CD4-positive, alpha-beta T cell (primary cell): ENCODE measurements around the gene CENPF. TPM values are rescaled to one million over a fixed set of nuclear protein-coding genes. Genes with fewer than 3 reads are reported as not detected.
A peak's percentile ranks its signal among the peaks of the same experiment; 100 is the strongest.

Source experiments
- ATAC-seq: fragments of 200-7000 bp; cut with Tn5 transposase; one replicate; pipeline ENCODE4 v1.10.0; 2022; ENCODE audit warnings: mild to moderate bottlenecking; ENCODE audit not compliant: poor library complexity
- CTCF ChIA-PET: fragments of 350-600 bp; sonication (Branson Sonifier 250); formaldehyde crosslinking; loops from one replicate; lab custom pipeline; 2021; ENCODE audit warnings: antibody characterized with exemption, inconsistent platforms; lab: Charles Lee
- POLR2A ChIA-PET: fragments of 350-600 bp; sonication (Branson Sonifier 250); formaldehyde crosslinking; loops from one replicate; lab custom pipeline; 2021; ENCODE audit warnings: antibody characterized with exemption, inconsistent platforms; lab: Charles Lee
- DNase-seq, 14 experiments: peaks; one replicate each; pipeline ENCODE4 v3.0.0-alpha.2; 2013 to 2020; ENCODE audit warnings: mixed read lengths in 2 of 14
- H3K27ac ChIP-seq, 2 donors: one replicate each; pipeline versions ENCODE4 v1.5.1 to v1.7.0; 2013; ENCODE audit warnings: low read length in 2 of 2, low read depth in 1 of 2, mild to moderate bottlenecking in 1 of 2
- H3K27me3 ChIP-seq, 2 experiments: 1 replicate in 1 of 2; 2 replicates in 1 of 2; pipeline versions ENCODE4 v1.6.1 to v1.7.0; 2013; ENCODE audit warnings: low read length in 2 of 2, control low read depth in 1 of 2, mild to moderate bottlenecking in 1 of 2, moderate library complexity in 1 of 2; ENCODE audit not compliant: insufficient read depth in 2 of 2, control insufficient read depth in 1 of 2
- H3K36me3 ChIP-seq: one replicate; pipeline ENCODE4 v1.6.1; 2013; ENCODE audit warnings: low read length, control low read depth; ENCODE audit not compliant: insufficient read depth
- H3K4me1 ChIP-seq: one replicate; pipeline ENCODE4 v1.6.1; 2013; ENCODE audit warnings: low read length, control low read depth; ENCODE audit not compliant: insufficient read depth
- H3K4me3 ChIP-seq: one replicate; pipeline ENCODE4 v1.5.1; 2013; ENCODE audit warnings: mild to moderate bottlenecking, low read length, moderate library complexity
- H3K9me3 ChIP-seq, 2 experiments: 1 replicate in 1 of 2; 2 replicates in 1 of 2; pipeline versions ENCODE4 v1.6.1 to v1.7.0; 2013; ENCODE audit warnings: low read length in 2 of 2, mild to moderate bottlenecking in 2 of 2, control low read depth in 1 of 2, moderate library complexity in 1 of 2; ENCODE audit not compliant: control insufficient read depth in 1 of 2, insufficient read depth in 1 of 2
- H3K27ac Mint-ChIP-seq: one replicate; pipeline ENCODE4 v1.8.0; 2020; ENCODE audit warnings: mixed read lengths
- H3K27me3 Mint-ChIP-seq: one replicate; pipeline ENCODE4 v1.8.0; 2021; ENCODE audit warnings: mixed read lengths
- H3K36me3 Mint-ChIP-seq: one replicate; pipeline ENCODE4 v1.8.0; 2021; ENCODE audit warnings: low read depth, mixed read lengths
- H3K4me1 Mint-ChIP-seq: one replicate; pipeline ENCODE4 v1.8.0; 2021; ENCODE audit warnings: low read depth, mixed read lengths
- H3K4me3 Mint-ChIP-seq: one replicate; pipeline ENCODE4 v1.8.0; 2020; ENCODE audit warnings: mild to moderate bottlenecking, mixed read lengths
- H3K9me3 Mint-ChIP-seq: one replicate; pipeline ENCODE4 v1.8.0; 2020; ENCODE audit warnings: mixed read lengths
- intact Hi-C, 2 experiments: fragments of 100-400 bp; cut with DNase I in 1 of 2; cut with micrococcal nuclease in 1 of 2; formaldehyde crosslinking; loops; one replicate each; pipeline versions ENCODE4 v1.15.1 to v1.9.0; 2023 to 2025; cut with DNase I, micrococcal nuclease
- total RNA-seq, 174 experiments: library from RNA in 2 of 174; stranded (reverse) in 2 of 174; gene quantifications; one replicate each; pipeline ENCODE4 v1.2.3 and lab custom pipeline; 2021 to 2026
- TF ChIP-seq, protein P1 (sequence below): fragments of 200-600 bp; IDR thresholded peaks from one replicate; pipeline ENCODE4 v1.8.0; 2022; ENCODE audit warnings: antibody characterized with exemption, mild to moderate bottlenecking

The CENPF gene
- total RNA-seq, 2 experiments from 2014 or later: 3.4 to 3.8 TPM

DNA sequence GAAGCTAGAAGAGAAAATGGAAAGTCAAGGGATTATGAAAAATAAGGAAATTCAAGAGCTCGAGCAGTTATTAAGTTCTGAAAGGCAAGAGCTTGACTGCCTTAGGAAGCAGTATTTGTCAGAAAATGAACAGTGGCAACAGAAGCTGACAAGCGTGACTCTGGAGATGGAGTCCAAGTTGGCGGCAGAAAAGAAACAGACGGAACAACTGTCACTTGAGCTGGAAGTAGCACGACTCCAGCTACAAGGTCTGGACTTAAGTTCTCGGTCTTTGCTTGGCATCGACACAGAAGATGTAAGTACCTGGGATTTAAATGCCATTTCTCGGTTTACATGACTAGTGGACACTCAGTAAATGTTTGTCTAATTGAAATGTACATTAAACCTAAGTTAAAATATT is 40.0 kb downstream of the CENPF start:
- H3K4me1 ChIP-seq: peaks cover 20% of the 10 kb centered on the region
- POLR2A ChIA-PET: interaction anchor here (1.2 to 3.5 kb wide), 2 partner anchors 8 to 11 kb away, joined by 3 to 20 read pairs; no protein-coding TSS in a partner anchor
- TF ChIP-seq, protein P1, sequence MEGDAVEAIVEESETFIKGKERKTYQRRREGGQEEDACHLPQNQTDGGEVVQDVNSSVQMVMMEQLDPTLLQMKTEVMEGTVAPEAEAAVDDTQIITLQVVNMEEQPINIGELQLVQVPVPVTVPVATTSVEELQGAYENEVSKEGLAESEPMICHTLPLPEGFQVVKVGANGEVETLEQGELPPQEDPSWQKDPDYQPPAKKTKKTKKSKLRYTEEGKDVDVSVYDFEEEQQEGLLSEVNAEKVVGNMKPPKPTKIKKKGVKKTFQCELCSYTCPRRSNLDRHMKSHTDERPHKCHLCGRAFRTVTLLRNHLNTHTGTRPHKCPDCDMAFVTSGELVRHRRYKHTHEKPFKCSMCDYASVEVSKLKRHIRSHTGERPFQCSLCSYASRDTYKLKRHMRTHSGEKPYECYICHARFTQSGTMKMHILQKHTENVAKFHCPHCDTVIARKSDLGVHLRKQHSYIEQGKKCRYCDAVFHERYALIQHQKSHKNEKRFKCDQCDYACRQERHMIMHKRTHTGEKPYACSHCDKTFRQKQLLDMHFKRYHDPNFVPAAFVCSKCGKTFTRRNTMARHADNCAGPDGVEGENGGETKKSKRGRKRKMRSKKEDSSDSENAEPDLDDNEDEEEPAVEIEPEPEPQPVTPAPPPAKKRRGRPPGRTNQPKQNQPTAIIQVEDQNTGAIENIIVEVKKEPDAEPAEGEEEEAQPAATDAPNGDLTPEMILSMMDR: no peak

DNA sequence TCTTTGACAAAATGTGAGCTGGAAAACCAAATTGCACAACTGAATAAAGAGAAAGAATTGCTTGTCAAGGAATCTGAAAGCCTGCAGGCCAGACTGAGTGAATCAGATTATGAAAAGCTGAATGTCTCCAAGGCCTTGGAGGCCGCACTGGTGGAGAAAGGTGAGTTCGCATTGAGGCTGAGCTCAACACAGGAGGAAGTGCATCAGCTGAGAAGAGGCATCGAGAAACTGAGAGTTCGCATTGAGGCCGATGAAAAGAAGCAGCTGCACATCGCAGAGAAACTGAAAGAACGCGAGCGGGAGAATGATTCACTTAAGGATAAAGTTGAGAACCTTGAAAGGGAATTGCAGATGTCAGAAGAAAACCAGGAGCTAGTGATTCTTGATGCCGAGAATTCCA is 42.7 kb downstream of the CENPF start:
- H3K4me1 ChIP-seq: peaks cover 14% of the 10 kb centered on the region
- TF ChIP-seq, protein P1: no peak
- no peak overlapping the region for H3K27ac Mint-ChIP-seq
- H3K4me3 Mint-ChIP-seq: no peak overlapping the region
- H3K4me3 ChIP-seq: no peak overlapping the region
- DNase-seq (peak in 1 of 14 experiments; percentile 24), ATAC-seq (no peak)
- H3K27ac ChIP-seq: no peak overlapping the region
- no peaks in the 10 kb centered on the region for H3K27me3 ChIP-seq
- ChIA-PET CTCF (no interaction called here), POLR2A (no interaction called here)
- peaks cover 35% of the 10 kb centered on the region for H3K36me3 Mint-ChIP-seq
- intact Hi-C loops: no loop called here
- peaks cover 5% of the 10 kb centered on the region for H3K9me3 Mint-ChIP-seq
- no peaks in the 10 kb centered on the region for H3K27me3 Mint-ChIP-seq
- H3K9me3 ChIP-seq: no peaks in the 10 kb centered on the region
- no peaks in the 10 kb centered on the region for H3K36me3 ChIP-seq
- H3K4me1 Mint-ChIP-seq: no peaks in the 10 kb centered on the region

More for the DNA sequence above, 40.0 kb downstream of the CENPF start:
- Histone ChIP-seq H3K27me3 (no peaks in the 10 kb centered on the region), H3K9me3 (no peaks in the 10 kb centered on the region), H3K27ac (no peak overlapping the region), H3K4me3 (no peak overlapping the region), H3K36me3 (no peaks in the 10 kb centered on the region)
- Mint-ChIP-seq H3K27ac (no peak overlapping the region), H3K27me3 (no peaks in the 10 kb centered on the region), H3K36me3 (peaks cover 29% of the 10 kb centered on the region), H3K9me3 (peaks cover 5% of the 10 kb centered on the region), H3K4me1 (no peaks in the 10 kb centered on the region), H3K4me3 (no peak overlapping the region)
- DNase-seq: no peak
- no peak for ATAC-seq
- CTCF ChIA-PET: no interaction called here
- intact Hi-C loops: no loop called here

DNA sequence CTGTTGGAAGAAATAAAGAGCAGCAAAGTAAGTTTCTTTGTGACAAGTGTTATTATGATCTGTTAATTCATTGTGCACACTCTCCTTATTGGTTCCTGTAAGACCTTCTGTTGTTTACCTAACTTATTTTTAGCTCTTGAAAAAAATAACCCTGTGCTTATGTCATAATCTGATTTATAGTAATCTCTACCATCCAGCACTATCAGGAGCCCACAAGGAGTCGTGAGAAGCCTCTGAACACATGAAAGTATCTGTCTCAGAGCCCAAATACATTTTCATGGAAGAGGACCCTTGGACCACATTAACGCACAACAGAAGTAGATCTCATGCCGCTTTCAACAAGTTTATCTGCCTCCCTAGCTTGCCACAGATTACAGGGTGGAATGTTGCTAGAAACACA is 45.8 kb downstream of the CENPF start:
- ATAC-seq (no peak), DNase-seq (no peak)
- Mint-ChIP-seq H3K4me1 (no peaks in the 10 kb centered on the region), H3K9me3 (peaks cover 5% of the 10 kb centered on the region), H3K27ac (no peak overlapping the region), H3K27me3 (no peaks in the 10 kb centered on the region), H3K4me3 (no peak overlapping the region), H3K36me3 (peaks cover 41% of the 10 kb centered on the region)
- TF ChIP-seq, protein P1: no peak
- H3K9me3 ChIP-seq: no peaks in the 10 kb centered on the region
- intact Hi-C loops: no loop called here
- POLR2A ChIA-PET: interaction anchor here (1.0 kb wide), 1 partner anchor 9 kb away, joined by 5 read pairs; no protein-coding TSS in a partner anchor
- H3K27me3 ChIP-seq: no peaks in the 10 kb centered on the region
- no peak overlapping the region for H3K4me3 ChIP-seq
- no peaks in the 10 kb centered on the region for H3K4me1 ChIP-seq
- H3K27ac ChIP-seq: no peak overlapping the region
- no peaks in the 10 kb centered on the region for H3K36me3 ChIP-seq
- CTCF ChIA-PET: no interaction called here
